Suprapubic skin (tissue), 3 donors: ENCODE results near the gene CTXN2.

Source experiments
- CTCF ChIP-seq, 2 donors: fragments of 200-600 bp in 1 of 2; fragments of 450-650 bp in 1 of 2; sonication (generic) in 1 of 2; IDR thresholded peaks; one replicate each; pipeline ENCODE4 v1.5.1; 2016 to 2019; ENCODE audit warnings: antibody characterized with exemption in 2 of 2, mild to moderate bottlenecking in 1 of 2, moderate library complexity in 1 of 2
- EP300 ChIP-seq: sonication (generic); formaldehyde crosslinking; IDR thresholded peaks from one replicate; pipeline ENCODE4 v1.6.1; 2017; ENCODE audit warnings: antibody characterized with exemption

DNA sequence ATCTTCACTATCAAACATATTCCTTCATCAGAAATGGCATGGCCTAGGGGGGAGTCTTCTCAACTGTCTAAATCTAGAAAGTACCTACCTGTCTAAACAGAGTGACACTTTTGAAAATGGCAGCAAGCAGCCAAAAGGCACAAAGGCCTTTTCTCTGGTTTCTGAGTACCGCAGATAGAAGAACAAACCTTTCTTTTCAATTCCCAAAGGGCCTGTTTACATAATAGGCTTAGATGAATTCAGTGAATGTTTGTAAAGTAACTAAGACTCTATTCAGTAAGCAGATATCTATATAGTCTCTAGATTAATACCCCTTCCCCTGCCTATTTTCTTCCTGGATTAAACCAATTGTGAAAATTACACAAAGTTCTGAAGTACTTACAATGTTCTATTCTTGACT, 20.5 kb upstream of the CTXN2 start:
- TF ChIP-seq EP300 (no peak), CTCF (IDR thresholded peaks at IDR 0.05) (no peak)
